Measurements from ENCODE around the gene COL23A1.

- TF ChIP-seq, protein P1, sequence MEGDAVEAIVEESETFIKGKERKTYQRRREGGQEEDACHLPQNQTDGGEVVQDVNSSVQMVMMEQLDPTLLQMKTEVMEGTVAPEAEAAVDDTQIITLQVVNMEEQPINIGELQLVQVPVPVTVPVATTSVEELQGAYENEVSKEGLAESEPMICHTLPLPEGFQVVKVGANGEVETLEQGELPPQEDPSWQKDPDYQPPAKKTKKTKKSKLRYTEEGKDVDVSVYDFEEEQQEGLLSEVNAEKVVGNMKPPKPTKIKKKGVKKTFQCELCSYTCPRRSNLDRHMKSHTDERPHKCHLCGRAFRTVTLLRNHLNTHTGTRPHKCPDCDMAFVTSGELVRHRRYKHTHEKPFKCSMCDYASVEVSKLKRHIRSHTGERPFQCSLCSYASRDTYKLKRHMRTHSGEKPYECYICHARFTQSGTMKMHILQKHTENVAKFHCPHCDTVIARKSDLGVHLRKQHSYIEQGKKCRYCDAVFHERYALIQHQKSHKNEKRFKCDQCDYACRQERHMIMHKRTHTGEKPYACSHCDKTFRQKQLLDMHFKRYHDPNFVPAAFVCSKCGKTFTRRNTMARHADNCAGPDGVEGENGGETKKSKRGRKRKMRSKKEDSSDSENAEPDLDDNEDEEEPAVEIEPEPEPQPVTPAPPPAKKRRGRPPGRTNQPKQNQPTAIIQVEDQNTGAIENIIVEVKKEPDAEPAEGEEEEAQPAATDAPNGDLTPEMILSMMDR (conservative IDR thresholded peaks at IDR 0.05; ENCODE audit: low read depth, low read length) = no peak
- no peak for TF ChIP-seq EZH2 (IDR thresholded peaks at IDR 0.05; ENCODE audit: borderline replicate concordance, low read depth, low read length, poor library complexity, severe bottlenecking)
These were observed 366.3 kb downstream of the COL23A1 start for GRCh38 chr5:178223828-178224335.
